Activated B cell treated with CpG ODN at 0.5 μM for 24 hours (primary cell): ENCODE results near the gene ALDH2. TPM values are rescaled to one million over a fixed set of nuclear protein-coding genes. Genes with fewer than 3 reads are reported as not detected.

ENCODE experiments used
- ATAC-seq: fragments of 200-7000 bp; cut with Tn5 transposase; one replicate; pipeline ENCODE4 v1.10.0; 2021; ENCODE audit warnings: low read depth, mild to moderate bottlenecking, moderate library complexity
- CTCF ChIA-PET: fragments of 350-600 bp; sonication (Branson Sonifier 250); formaldehyde crosslinking; loops from one replicate; lab custom pipeline; 2021; ENCODE audit warnings: antibody characterized with exemption; lab: Charles Lee
- POLR2A ChIA-PET: fragments of 350-600 bp; sonication (Branson Sonifier 250); formaldehyde crosslinking; loops from one replicate; lab custom pipeline; 2021; ENCODE audit warnings: antibody characterized with exemption; lab: Charles Lee
- DNase-seq: peaks from one replicate; pipeline ENCODE4 v3.0.0; 2022
- H3K27ac Mint-ChIP-seq: one replicate; pipeline ENCODE4 v1.8.0; 2020; ENCODE audit warnings: mixed read lengths
- H3K27me3 Mint-ChIP-seq: one replicate; pipeline ENCODE4 v1.8.0; 2021; ENCODE audit warnings: mixed read lengths
- H3K36me3 Mint-ChIP-seq: one replicate; pipeline ENCODE4 v1.8.0; 2021; ENCODE audit warnings: low read depth, mixed read lengths
- H3K4me1 Mint-ChIP-seq: one replicate; pipeline ENCODE4 v1.8.0; 2021; ENCODE audit warnings: mixed read lengths
- H3K4me3 Mint-ChIP-seq: one replicate; pipeline ENCODE4 v1.8.0; 2020; ENCODE audit warnings: mild to moderate bottlenecking, mixed read lengths
- H3K9me3 Mint-ChIP-seq: one replicate; pipeline ENCODE4 v1.8.0; 2020; ENCODE audit warnings: mixed read lengths
- intact Hi-C: fragments of 100-400 bp; cut with micrococcal nuclease; formaldehyde crosslinking; loops from one replicate; pipeline ENCODE4 v1.15.1; 2024
- total RNA-seq: library from RNA; stranded (reverse); gene quantifications from 2 replicates; pipeline ENCODE4 v1.2.3, GENCODE V29; 2022
- TF ChIP-seq, protein P1 (sequence below): fragments of 200-600 bp; IDR thresholded peaks from one replicate; pipeline ENCODE4 v1.8.0; 2022; ENCODE audit warnings: antibody characterized with exemption, mild to moderate bottlenecking

Gene ALDH2
- total RNA-seq, 1 donor from 2014 or later = 36.0 TPM

GRCh38 chr12:111785651-111786050 is 18.9 kb downstream of the ALDH2 start:
- Mint-ChIP-seq H3K4me3 (no peak overlapping the region), H3K9me3 (no peaks in the 10 kb centered on the region), H3K36me3 (peaks cover 49% of the 10 kb centered on the region), H3K4me1 (no peaks in the 10 kb centered on the region), H3K27ac (no peak overlapping the region), H3K27me3 (no peaks in the 10 kb centered on the region)
- DNase-seq = no peak
- POLR2A ChIA-PET = no interaction called here
- ATAC-seq = no peak
- CTCF ChIA-PET = interaction anchor here (3.4 to 6.5 kb wide), 2 partner anchors 27 to 32 kb away, joined by 9 to 57 read pairs; no protein-coding TSS in a partner anchor
- intact Hi-C loops = no loop called here
- TF ChIP-seq, protein P1, sequence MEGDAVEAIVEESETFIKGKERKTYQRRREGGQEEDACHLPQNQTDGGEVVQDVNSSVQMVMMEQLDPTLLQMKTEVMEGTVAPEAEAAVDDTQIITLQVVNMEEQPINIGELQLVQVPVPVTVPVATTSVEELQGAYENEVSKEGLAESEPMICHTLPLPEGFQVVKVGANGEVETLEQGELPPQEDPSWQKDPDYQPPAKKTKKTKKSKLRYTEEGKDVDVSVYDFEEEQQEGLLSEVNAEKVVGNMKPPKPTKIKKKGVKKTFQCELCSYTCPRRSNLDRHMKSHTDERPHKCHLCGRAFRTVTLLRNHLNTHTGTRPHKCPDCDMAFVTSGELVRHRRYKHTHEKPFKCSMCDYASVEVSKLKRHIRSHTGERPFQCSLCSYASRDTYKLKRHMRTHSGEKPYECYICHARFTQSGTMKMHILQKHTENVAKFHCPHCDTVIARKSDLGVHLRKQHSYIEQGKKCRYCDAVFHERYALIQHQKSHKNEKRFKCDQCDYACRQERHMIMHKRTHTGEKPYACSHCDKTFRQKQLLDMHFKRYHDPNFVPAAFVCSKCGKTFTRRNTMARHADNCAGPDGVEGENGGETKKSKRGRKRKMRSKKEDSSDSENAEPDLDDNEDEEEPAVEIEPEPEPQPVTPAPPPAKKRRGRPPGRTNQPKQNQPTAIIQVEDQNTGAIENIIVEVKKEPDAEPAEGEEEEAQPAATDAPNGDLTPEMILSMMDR = no peak

DNA sequence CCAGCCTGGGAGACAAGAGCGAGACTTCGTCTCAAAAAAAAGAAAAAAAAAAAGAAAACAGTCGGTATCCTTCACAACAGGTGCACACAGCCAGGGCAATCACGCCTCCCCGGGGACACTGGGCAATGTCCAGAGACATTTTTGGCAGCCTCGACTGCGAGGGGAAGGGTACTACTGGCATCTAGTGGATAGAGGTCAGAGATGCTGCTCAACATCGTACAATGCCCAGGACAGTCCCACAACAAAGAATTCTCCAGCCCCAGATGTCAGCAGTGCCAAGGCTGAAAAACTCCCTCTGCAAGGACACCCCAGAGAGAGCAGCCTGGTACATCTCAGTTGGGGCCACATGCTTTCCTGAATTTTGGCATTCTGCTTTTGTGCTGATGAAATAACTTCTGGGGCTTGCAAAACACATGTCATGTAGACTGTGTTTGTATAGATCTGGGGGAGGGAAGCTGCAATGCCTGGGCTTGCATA is 21.5 kb downstream of the ALDH2 start:
- DNase-seq = no peak
- ChIA-PET POLR2A (interaction anchor here (0.6 to 1.3 kb wide), 3 partner anchors 34 to 340 kb away, joined by 3 to 4 read pairs (median 3); partner anchors contain the start of gene BRAP), CTCF (interaction anchor here (0.7 to 6.5 kb wide), 4 partner anchors 21 to 46 kb away, joined by 3 to 57 read pairs (median 6); partner anchors contain the start of gene ALDH2)
- H3K4me1 Mint-ChIP-seq = no peaks in the 10 kb centered on the region
- peaks cover 61% of the 10 kb centered on the region for H3K36me3 Mint-ChIP-seq
- no peaks in the 10 kb centered on the region for H3K27me3 Mint-ChIP-seq
- ATAC-seq = no peak
- TF ChIP-seq, protein P1 = no peak
- H3K27ac Mint-ChIP-seq = no peak overlapping the region
- intact Hi-C loops = loop anchor here (1.0 to 2.0 kb wide), 3 partner anchors 31 to 101 kb away; partner anchors contain the start of gene ACAD10
- no peaks in the 10 kb centered on the region for H3K9me3 Mint-ChIP-seq
- no peak overlapping the region for H3K4me3 Mint-ChIP-seq

GRCh38 chr12:111789779-111790178 is 23.0 kb downstream of the ALDH2 start:
- ChIA-PET POLR2A (no interaction called here), CTCF (interaction anchor here (6.5 kb wide), 1 partner anchor 36 kb away, joined by 57 read pairs; no protein-coding TSS in a partner anchor)
- Mint-ChIP-seq H3K36me3 (peaks cover 55% of the 10 kb centered on the region), H3K4me1 (no peaks in the 10 kb centered on the region), H3K27ac (no peak overlapping the region), H3K4me3 (no peak overlapping the region), H3K9me3 (no peaks in the 10 kb centered on the region), H3K27me3 (no peaks in the 10 kb centered on the region)
- ATAC-seq = no peak
- TF ChIP-seq, protein P1 = no peak
- DNase-seq = no peak
- intact Hi-C loops = loop anchor here (2.0 kb wide), 1 partner anchor 103 kb away; the partner anchor contains the start of gene ACAD10

DNA sequence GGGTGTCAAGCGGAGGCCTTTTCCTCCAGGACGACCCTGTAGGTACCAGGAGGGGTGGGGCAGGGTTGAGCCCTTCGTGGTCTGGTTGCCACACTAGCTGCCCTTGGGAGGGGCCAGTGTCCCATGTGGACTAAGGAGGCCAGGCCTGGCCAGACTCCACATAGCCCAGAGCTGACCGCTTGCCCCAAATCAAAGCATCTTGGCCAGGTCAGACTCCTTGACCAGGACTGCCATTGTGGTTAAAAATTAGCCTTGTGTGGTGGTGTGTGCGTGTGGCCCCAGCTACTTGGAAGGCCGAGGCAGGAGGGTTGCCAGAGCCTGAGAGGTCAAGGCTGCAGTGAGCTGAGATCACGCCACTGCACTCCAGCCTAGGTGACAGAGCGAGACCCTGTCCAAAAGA is 24.8 kb downstream of the ALDH2 start:
- Mint-ChIP-seq H3K27me3 (no peaks in the 10 kb centered on the region), H3K27ac (no peak overlapping the region), H3K4me3 (no peak overlapping the region), H3K9me3 (no peaks in the 10 kb centered on the region), H3K36me3 (peaks cover 47% of the 10 kb centered on the region), H3K4me1 (no peaks in the 10 kb centered on the region)
- ATAC-seq = no peak
- TF ChIP-seq, protein P1 = no peak
- DNase-seq = no peak
- intact Hi-C loops = no loop called here
- POLR2A ChIA-PET = interaction anchor here (0.6 to 1.5 kb wide), 3 partner anchors 16 to 306 kb away, joined by 3 to 4 read pairs (median 4); no protein-coding TSS in a partner anchor
- CTCF ChIA-PET = interaction anchor here (0.8 kb wide), 1 partner anchor 38 kb away, joined by 3 read pairs; no protein-coding TSS in a partner anchor

- TF ChIP-seq, protein P1 = no peak
- POLR2A ChIA-PET = interaction anchor here (1.5 kb wide), 1 partner anchor 39 kb away, joined by 4 read pairs; no protein-coding TSS in a partner anchor
- H3K4me1 Mint-ChIP-seq = no peaks in the 10 kb centered on the region
- H3K27me3 Mint-ChIP-seq = no peaks in the 10 kb centered on the region
- H3K4me3 Mint-ChIP-seq = no peak overlapping the region
- H3K27ac Mint-ChIP-seq = no peak overlapping the region
- CTCF ChIA-PET = interaction anchor here (1.3 kb wide), 1 partner anchor 20 kb away, joined by 6 read pairs; no protein-coding TSS in a partner anchor
- DNase-seq (no peak), ATAC-seq (no peak)
- intact Hi-C loops = no loop called here
- H3K36me3 Mint-ChIP-seq = peaks cover 50% of the 10 kb centered on the region
- H3K9me3 Mint-ChIP-seq = no peaks in the 10 kb centered on the region
Measured at GRCh38 chr12:111792155-111792855, 25.6 kb downstream of the ALDH2 start.
